ENCODE results near the gene STK32A. TPM values are rescaled to one million over a fixed set of nuclear protein-coding genes. Genes with fewer than 3 reads are reported as not detected.

STK32A gene
- polyA plus RNA-seq, 1 experiment = 1.2 TPM

GRCh38 chr5:147208134-147208533 is 26.7 kb upstream of the STK32A start:
- ChIA-PET POLR2A (no interaction called here), CTCF (interaction anchor here (1.2 kb wide), 1 partner anchor 19 kb away, joined by 4 read pairs; no protein-coding TSS in a partner anchor)
- TF ChIP-seq CTCF (IDR thresholded peaks at IDR 0.05; ENCODE audit: insufficient read depth, low read depth, low read length) = no peak
- H3K27me3 ChIP-seq (ENCODE audit: control insufficient read depth, insufficient read depth, low read length) = no peaks in the 10 kb centered on the region
- no peak overlapping the region for H3K4me3 ChIP-seq (ENCODE audit: low read depth, low read length)
- DNase-seq (ENCODE audit: low read depth) = no peak
- H3K36me3 ChIP-seq (ENCODE audit: control insufficient read depth, insufficient read depth, low read length) = no peaks in the 10 kb centered on the region

GRCh38 chr5:147216552-147217154 is 18.2 kb upstream of the STK32A start:
- Histone ChIP-seq H3K4me3 (ENCODE audit: low read depth, low read length) (no peak overlapping the region), H3K27me3 (ENCODE audit: control insufficient read depth, insufficient read depth, low read length) (no peaks in the 10 kb centered on the region), H3K36me3 (ENCODE audit: control insufficient read depth, insufficient read depth, low read length) (no peaks in the 10 kb centered on the region)
- DNase-seq (ENCODE audit: low read depth) = no peak
- CTCF ChIA-PET = interaction anchor here (1.1 kb wide), 1 partner anchor 362 kb away, joined by 3 read pairs; no protein-coding TSS in a partner anchor
- POLR2A ChIA-PET = no interaction called here
- no peak for TF ChIP-seq CTCF (IDR thresholded peaks at IDR 0.05; ENCODE audit: insufficient read depth, low read depth, low read length)

GRCh38 chr5:147223343-147223742 is 11.5 kb upstream of the STK32A start:
- TF ChIP-seq CTCF (IDR thresholded peaks at IDR 0.05; ENCODE audit: insufficient read depth, low read depth, low read length) = no peak
- no peak overlapping the region for H3K4me3 ChIP-seq (ENCODE audit: low read depth, low read length)
- no peaks in the 10 kb centered on the region for H3K27me3 ChIP-seq (ENCODE audit: control insufficient read depth, insufficient read depth, low read length)
- ChIA-PET POLR2A (no interaction called here), CTCF (interaction anchor here (0.8 to 4.5 kb wide), 18 partner anchors 12 to 599 kb away, joined by 3 to 37 read pairs (median 5); partner anchors contain the start of gene STK32A)
- DNase-seq (ENCODE audit: low read depth) = no peak
- no peaks in the 10 kb centered on the region for H3K36me3 ChIP-seq (ENCODE audit: control insufficient read depth, insufficient read depth, low read length)

- H3K36me3 ChIP-seq (ENCODE audit: control insufficient read depth, insufficient read depth, low read length) = no peaks in the 10 kb centered on the region
- ChIA-PET CTCF (interaction anchor here (0.7 to 4.5 kb wide), 25 partner anchors 11 to 599 kb away, joined by 3 to 37 read pairs (median 4); partner anchors contain the start of gene STK32A), POLR2A (no interaction called here)
- TF ChIP-seq CTCF (IDR thresholded peaks at IDR 0.05; ENCODE audit: insufficient read depth, low read depth, low read length) = peak; percentile 74
- no peaks in the 10 kb centered on the region for H3K27me3 ChIP-seq (ENCODE audit: control insufficient read depth, insufficient read depth, low read length)
- DNase-seq (ENCODE audit: low read depth) = peak; percentile 3
- no peak overlapping the region for H3K4me3 ChIP-seq (ENCODE audit: low read depth, low read length)
These were observed 10.7 kb upstream of the STK32A start for GRCh38 chr5:147223948-147224791.

- no peaks in the 10 kb centered on the region for H3K36me3 ChIP-seq (ENCODE audit: control insufficient read depth, insufficient read depth, low read length)
- H3K27me3 ChIP-seq (ENCODE audit: control insufficient read depth, insufficient read depth, low read length) = no peaks in the 10 kb centered on the region
- TF ChIP-seq CTCF (IDR thresholded peaks at IDR 0.05; ENCODE audit: insufficient read depth, low read depth, low read length) = no peak
- ChIA-PET CTCF (interaction anchor here (0.9 to 4.5 kb wide), 2 partner anchors 334 to 353 kb away, joined by 5 to 34 read pairs; no protein-coding TSS in a partner anchor), POLR2A (no interaction called here)
- DNase-seq (ENCODE audit: low read depth) = no peak
- no peak overlapping the region for H3K4me3 ChIP-seq (ENCODE audit: low read depth, low read length)
These were observed 8.9 kb upstream of the STK32A start for GRCh38 chr5:147225938-147226337.

Data from BJ (cell line).